Stomach (tissue), 4 donors: Measurements from ENCODE around the gene VAPA.

Experiments
- EP300 ChIP-seq: sonication (generic); formaldehyde crosslinking; IDR thresholded peaks from one replicate; pipeline ENCODE4 v1.6.1; 2017; ENCODE audit warnings: antibody characterized with exemption
- POLR2A ChIP-seq, 4 donors: fragments of 450-650 bp; IDR thresholded peaks; one replicate each; pipeline ENCODE4 v1.6.1; 2016; ENCODE audit warnings: antibody characterized with exemption in 4 of 4, control low read depth in 2 of 4, mild to moderate bottlenecking in 1 of 4, moderate library complexity in 1 of 4
- POLR2AphosphoS5 ChIP-seq, 3 donors: sonication (generic); formaldehyde crosslinking; IDR thresholded peaks; one replicate each; pipeline ENCODE4 v1.6.1; 2016; ENCODE audit warnings: antibody characterized with exemption in 3 of 3
- TF ChIP-seq, protein P1 (sequence below), 7 experiments: fragments of 450-650 bp in 4 of 7; fragments of 200-600 bp in 3 of 7; sonication (generic) in 3 of 7; IDR thresholded peaks; one replicate each; pipeline ENCODE4 v1.5.1; 2016 to 2019; ENCODE audit warnings: antibody characterized with exemption in 7 of 7, control low read depth in 2 of 7, mild to moderate bottlenecking in 1 of 7

DNA sequence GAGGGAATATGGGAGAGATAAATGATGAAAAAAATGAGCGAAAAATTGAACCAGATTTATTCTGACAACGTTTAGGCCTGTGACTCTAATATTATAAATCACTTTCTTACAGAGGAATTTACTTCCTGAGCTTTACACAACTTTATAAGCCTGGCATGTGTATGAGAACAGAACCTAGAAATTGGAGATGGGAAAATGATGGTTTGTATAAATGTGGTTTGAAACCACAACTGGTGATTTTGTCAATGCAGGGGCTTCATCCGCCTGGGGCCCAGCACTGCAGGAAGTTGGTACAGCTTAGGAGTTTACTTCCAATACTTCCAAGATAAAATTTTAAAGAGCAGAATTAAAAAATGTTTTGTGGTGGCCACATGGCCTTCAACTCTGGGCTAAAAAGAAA is 82.3 kb downstream of the VAPA start:
- TF ChIP-seq, protein P1, sequence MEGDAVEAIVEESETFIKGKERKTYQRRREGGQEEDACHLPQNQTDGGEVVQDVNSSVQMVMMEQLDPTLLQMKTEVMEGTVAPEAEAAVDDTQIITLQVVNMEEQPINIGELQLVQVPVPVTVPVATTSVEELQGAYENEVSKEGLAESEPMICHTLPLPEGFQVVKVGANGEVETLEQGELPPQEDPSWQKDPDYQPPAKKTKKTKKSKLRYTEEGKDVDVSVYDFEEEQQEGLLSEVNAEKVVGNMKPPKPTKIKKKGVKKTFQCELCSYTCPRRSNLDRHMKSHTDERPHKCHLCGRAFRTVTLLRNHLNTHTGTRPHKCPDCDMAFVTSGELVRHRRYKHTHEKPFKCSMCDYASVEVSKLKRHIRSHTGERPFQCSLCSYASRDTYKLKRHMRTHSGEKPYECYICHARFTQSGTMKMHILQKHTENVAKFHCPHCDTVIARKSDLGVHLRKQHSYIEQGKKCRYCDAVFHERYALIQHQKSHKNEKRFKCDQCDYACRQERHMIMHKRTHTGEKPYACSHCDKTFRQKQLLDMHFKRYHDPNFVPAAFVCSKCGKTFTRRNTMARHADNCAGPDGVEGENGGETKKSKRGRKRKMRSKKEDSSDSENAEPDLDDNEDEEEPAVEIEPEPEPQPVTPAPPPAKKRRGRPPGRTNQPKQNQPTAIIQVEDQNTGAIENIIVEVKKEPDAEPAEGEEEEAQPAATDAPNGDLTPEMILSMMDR (IDR thresholded peaks at IDR 0.05), result no peak
- TF ChIP-seq EP300 (no peak), POLR2A (IDR thresholded peaks at IDR 0.05) (no peak), POLR2AphosphoS5 (IDR thresholded peaks at IDR 0.05) (no peak)
